ENCODE data around the gene AP3D1.

- TF ChIP-seq POLR2A (IDR thresholded peaks at IDR 0.05) = no peak
- TF ChIP-seq, protein P1, sequence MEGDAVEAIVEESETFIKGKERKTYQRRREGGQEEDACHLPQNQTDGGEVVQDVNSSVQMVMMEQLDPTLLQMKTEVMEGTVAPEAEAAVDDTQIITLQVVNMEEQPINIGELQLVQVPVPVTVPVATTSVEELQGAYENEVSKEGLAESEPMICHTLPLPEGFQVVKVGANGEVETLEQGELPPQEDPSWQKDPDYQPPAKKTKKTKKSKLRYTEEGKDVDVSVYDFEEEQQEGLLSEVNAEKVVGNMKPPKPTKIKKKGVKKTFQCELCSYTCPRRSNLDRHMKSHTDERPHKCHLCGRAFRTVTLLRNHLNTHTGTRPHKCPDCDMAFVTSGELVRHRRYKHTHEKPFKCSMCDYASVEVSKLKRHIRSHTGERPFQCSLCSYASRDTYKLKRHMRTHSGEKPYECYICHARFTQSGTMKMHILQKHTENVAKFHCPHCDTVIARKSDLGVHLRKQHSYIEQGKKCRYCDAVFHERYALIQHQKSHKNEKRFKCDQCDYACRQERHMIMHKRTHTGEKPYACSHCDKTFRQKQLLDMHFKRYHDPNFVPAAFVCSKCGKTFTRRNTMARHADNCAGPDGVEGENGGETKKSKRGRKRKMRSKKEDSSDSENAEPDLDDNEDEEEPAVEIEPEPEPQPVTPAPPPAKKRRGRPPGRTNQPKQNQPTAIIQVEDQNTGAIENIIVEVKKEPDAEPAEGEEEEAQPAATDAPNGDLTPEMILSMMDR (IDR thresholded peaks at IDR 0.05) = no peak
Observed at GRCh38 chr19:2145831-2146241, 5.5 kb downstream of the AP3D1 start.
